Activated gamma-delta T cell (primary cell): ENCODE results near the gene PRPH.
"Not testable (repeated sequence)": the region's sequence is repeated elsewhere in the genome, so short reads cannot be mapped to it uniquely, and the experiment has no call there.

Source experiments
- DNase-seq: peaks from one replicate; lab custom pipeline; 2025; lab: John Stamatoyannopoulos, UW

PRPH gene

DNA sequence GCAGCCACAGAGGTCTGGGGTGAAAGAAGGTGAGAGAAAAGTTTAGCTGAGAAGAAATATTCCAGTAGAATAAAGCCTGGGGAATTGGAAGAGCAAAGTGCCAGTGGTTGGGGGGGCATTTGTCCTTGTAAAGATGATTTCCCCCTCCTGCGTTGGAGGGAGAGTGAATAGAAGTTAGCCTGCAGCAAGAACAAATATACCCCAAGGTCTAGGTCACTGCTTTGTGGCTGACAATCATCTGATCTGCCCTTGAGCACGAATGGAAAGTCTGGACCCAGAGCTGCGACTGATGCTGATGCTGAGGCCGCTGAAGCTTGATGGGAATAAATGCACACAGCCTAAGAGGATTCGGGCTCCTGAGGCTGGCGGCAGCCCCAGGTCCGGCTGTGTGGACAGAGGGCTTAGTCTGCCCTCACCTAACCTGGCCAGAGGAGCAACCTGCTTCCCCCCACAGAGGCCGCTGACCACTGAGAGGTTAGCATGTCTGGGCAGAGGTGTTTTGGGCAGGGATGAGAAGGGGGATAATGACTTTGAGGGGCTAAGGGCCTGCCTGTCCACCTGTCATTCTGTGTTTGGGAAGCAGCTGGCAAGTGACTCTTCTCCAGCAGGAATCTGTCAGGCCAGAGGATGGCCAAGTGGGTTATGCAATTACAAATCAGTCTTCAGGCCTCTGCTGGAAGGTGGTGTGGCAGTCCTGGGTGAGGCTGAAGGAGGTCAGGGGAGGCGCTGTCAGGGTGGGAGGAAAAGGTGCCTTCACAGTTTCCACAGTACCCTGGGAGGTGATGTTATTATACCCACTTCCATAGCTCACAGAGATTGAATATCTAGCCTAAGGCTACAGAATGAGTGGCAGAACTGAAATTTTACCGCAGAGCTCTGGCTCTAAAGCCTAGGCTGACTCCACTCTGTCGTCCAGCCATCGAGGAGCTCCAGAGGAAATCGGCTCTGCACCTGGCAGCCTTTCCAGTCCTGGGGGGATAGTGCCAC is 18.4 kb upstream of the PRPH start:
- DNase-seq: no peak

DNA sequence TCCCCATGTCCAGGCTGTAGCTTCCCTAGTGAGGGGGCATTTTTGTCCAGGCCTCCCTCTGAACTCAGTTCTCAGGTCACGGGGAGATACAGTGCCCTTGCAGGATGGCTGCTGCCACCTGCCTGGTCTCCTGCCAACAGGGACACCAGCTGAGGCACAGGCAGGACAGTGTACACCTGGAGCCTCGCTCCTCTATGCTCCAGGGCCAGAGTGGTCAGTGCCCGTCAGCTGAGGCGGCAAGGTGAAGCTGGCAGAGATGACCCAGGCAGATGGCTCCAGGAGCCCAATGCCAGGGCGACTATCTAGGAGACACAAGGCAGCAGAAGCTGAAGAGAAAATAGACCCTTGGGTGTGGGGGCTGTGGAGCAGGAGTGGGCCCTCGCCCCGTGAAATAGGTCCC is 17.5 kb upstream of the PRPH start:
- no peak for DNase-seq

DNA sequence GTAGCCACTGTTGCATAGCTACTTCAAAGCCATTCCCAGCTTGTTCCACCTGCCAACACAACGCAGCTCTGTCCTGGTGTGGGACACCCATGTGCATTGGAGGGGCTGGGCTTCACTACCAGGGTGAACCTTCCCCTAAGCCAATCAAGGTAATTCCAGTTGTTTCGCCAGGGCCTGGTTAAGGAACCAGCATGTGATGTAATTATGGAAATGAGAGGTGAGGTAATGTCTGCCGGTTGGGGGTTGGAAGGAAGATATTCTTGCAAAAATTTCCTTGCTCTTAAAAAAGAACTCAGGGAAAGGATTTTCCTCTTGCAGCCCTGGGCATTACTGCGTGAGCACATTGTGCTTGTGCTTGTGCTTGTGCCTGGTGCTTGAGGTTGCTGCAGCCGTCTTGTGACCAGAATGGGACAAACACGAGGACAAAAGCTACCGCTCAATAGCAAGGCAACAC is 15.2 kb upstream of the PRPH start:
- no peak for DNase-seq

DNA sequence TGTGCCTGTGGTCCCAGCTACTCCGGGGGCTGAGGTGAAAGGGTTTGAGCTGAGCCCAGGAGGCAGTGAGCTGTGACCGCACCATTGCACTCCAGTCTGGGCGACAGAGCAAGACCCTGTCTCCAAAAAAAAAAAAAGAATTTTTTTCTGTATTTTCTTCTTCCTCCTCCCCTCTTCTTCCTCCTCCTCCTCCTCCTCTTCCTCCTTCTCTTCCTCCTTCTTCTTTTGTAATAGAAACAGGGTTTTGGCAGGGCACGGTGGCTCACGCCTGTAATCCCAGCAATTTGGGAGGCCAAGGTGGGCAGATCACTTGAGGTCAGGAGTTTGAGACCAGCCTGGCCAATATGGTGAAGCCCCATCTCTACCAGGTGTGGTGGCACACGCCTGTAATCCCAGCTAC is 14.4 kb upstream of the PRPH start:
- DNase-seq: not testable (repeated sequence)

DNA sequence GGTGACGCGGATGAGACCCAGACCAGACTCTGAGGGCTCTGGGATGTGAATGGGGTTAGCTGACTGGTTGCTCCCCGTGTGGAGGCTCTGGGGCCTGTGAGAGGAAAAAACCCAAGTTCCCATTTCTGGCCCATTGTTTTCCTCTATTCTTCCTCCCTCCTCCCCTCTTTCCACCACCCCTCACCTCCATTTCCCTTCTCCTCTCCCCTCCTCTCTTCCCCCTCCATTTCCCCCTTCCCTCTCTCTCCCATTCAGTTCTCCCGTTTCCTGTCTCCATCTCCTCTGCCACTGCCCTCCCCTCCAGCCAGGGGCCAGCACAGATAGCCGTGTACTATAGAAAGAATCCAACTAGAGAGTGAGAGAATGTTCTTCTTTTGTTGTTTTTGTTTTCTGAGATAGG is 12.6 kb upstream of the PRPH start:
- no peak for DNase-seq

DNA sequence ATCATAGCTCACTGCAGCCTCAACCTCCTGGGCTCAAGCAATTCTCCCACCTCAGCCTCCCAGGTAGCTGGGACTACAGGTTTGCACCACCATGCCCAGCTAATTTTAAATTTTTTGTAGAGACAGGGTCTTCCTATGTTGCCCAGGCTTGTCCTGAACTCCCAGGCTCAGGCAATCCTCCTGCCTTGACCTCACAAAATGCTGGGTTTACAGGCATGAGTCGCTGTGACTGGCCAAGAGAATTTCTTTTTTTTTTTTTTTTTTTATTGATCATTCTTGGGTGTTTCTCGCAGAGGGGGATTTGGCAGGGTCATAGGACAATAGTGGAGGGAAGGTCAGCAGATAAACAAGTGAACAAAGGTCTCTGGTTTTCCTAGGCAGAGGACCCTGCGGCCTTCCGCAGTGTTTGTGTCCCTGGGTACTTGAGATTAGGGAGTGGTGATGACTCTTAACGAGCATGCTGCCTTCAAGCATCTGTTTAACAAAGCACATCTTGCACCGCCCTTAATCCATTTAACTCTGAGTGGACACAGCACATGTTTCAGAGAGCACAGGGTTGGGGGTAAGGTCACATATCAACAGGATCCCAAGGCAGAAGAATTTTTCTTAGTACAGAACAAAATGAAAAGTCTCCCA is 12.1 kb upstream of the PRPH start:
- DNase-seq: not testable (repeated sequence)

DNA sequence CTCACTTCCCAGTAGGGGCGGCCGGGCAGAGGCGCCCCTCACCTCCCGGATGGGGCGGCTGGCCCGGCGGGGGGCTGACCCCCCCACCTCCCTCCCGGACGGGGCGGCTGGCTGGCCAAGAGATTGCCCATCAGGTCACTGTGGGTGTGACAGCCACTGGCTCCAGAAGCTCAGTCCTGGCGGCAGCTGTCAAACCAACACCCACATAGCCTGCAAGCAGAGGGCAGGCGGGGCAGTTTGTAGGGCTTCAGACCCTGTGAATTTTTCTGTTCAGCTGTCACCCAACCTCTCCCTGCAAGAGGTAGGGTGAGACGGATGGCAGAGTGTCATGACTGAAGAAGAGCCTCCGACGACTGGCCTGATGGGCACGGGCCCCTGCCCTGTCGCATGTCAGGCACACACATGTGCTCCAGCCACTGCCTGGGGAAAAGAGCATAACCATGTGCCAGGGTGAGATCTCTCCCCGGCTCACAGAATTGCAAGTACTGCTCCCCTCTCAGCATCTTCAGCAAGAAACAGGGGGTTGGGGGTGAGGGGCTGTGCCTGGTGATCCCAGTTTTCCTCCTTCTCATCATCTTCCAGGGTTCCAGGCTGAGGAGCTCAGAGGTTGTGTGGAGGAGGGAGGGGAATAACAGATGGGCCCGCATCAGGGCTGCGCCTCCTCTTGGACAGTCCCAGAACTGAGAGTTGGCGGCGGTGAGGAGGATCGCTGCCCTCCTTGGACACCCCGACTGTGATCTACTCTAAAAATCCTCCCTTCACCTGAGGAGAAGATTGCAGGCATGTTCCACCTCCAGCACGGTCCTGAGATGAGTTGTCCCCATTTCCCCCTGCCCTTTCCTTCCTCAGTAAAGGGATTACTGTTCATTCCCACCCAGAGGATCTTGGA is 11.2 kb upstream of the PRPH start:
- no peak for DNase-seq

DNA sequence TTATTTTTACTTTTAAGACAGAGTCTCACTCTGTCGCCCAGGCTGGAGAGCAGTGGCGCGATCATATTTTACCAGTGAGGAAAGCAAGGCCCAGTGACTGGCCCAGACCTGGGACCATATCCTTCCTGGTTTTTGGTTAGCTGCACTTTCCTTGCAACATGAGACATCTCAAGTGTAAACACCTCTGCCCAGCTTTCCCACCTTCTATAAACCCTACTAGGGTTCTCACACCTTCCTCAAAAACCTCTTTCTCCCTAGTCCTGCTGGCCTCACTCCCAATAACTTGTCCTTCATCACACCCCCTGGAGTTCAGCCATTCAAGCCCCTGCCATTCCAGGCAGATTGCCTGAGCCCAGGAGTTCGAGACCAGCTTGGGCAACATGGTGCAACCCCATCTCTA is 10.3 kb upstream of the PRPH start:
- DNase-seq: no peak

DNA sequence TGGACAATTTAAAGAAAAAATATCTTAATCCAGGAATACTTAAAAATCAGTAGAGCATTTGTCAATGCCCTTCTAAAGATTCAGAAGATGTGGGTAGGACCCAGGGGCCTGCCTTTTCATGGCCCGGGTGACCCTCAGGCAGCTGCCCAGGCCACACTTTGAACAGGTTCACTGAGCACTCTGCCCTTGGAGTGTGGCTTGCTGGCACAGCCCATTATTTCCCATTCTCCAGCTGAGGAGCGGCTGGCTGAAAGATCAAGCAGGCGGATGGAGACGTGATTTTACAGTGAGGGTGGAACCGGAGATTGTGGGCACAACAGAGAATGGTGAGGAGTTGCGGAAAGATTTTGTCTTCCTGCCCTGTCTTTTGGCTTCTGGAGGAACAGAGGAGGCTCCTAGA is 7.1 kb upstream of the PRPH start:
- DNase-seq: no peak

DNA sequence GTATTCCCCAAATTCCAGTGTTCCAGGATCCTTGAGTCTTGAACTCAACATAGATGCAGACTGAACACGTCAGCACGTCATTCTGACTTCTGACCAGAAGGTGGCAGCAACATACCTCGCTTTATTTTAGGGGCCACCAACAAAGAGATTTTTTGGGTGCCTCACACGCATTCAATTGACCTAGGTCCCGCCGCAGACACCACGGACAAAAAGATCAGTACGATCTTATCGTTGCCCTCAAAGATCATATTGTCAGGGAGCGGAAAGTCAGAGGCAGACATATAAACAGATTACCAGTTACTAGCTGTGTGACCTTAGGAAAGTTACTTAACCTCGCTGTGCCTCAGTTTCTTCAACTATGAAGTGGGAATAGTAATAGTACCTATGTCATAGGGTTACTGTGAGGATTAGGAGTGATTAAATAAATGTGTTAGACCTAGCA is 6.5 kb upstream of the PRPH start:
- no peak for DNase-seq

DNA sequence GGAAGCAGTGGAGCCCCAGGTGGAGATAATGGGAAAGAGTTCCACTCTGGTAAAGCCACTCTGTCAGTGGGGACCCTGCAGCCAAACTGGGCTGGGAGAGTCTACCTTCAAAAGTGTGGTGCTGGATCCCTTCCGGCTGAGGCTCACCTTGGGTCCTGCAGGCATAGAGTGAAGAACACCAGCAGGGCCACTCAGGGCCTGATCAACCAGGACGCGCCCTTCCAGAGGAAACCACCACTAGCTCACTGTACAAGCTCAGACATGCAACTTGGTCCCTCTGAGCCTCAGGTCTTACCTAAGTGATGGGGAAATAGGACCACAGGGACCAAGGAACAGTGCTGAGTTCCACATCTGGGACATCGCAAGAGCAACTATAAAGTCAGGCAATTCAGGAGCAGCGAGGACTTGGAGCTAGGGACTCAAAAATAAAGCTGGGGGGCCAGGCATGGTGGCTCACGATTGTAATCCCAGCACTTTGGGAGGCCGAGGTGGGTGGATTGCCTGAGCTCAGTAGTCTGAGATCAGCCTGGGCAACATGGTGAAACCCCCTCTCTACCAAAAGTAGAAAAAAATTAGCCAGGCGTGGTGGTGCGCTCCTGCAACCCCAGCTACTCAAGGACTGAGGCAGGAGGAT is 5.9 kb upstream of the PRPH start:
- DNase-seq: no peak

DNA sequence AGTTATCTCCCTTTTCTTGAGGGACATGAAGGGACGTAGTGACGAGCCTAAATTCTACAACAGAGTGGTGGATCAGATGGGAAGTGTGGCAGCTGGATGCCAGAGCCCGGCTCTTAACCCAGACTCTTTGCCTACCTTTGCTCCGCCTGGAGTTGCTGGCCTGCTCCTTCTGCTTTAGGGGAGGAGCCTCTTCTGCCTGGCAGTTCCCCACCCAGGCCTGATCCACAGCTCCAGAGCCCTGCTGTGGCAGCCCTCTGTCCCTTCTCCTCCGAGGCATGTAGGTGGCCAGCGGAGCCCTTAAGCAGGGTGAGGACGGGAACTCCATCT is 2.3 kb upstream of the PRPH start:
- no peak for DNase-seq

DNA sequence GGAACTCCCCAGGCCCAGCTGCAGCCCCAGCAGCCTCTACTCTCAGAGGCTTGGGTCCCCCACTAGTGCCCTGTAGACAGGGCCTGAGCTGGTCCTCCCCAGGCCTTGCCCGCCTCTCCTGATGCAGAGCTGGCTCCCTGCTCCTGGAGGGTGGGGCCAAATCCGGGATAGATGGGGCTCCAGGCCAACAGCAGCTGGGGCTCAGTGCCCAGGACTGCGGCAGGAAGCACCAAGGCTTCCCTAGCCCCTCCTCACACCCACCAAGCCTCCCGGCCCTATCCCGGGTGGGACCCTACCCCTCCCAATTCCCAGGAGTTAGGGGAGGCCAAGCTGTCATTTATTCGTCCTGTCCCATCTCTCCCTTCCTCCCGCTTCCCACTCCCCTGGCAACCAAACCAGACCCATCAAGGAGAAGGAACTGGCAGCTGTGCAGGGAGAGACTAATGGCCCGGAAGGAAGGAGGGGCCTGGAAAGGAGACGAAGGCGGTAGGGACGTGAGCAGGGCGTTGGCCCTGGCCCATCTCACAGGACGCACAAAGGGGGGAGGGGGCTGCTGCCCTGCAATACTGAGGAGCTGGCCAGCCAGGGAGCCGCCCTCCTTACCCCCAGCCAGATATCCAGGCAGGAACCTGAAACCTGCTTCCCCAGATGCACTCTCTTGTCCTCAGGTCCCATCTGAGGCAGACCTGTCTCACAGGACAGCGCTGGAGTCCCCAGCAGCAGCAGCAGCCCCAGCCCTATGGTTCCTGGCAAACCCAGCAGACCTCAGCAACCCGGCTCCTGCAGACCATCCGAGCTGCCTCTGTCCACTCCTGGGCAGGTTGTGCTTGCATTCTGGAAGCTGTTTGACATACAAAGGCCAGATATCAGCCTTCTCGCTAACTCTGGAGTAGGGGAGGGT is 1.6 kb upstream of the PRPH start:
- no peak for DNase-seq

DNA sequence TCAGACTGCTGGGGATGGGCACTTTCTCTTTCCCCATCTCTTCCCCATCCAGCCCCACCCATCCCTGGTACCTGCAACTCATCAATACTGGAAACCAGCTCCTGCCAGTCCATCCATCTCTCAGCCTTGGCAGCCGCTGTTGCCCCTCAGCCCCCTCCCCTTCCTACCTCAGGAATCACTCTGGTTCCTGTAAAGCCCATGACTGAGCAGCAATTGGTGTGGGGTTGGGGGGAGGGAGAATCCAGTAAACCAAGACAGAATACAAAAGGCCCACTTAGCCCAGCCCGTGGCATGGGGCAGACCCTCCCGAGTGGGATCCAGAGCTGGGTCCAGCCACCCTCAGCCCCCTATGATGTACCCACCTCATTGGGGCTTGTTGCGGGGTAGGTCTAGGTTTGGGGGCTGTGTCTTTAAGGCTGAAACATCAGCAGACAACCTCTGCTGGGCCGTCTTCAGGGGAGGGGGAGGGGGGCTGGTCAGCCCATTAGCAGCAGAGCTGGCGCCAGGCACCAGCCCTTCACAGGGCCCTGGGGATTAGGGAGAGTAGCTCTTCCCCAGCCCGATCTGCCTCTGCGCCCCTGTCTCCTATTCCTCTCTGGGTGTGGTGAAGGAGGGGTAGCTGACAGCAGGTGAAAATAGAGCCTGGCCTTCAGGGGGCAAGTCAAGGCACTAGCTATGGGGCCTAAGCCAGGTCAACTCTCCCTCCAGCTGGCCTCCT is 702 bp upstream of the PRPH start:
- DNase-seq: no peak

DNA sequence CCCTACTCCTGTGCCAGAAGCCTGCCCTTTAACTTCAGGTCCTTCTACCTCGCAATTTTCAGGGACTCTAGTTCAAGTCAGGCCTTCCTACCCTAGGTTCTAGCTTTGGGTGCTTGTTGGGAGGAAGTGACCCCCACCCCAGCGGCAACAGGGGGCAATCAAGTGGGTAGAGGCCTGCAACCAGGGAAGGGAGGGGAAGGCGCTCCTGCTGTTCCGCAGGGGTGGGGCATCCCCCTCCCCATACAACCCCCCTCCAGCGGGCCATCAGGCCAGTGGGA is 204 bp upstream of the PRPH start:
- DNase-seq: no peak

DNA sequence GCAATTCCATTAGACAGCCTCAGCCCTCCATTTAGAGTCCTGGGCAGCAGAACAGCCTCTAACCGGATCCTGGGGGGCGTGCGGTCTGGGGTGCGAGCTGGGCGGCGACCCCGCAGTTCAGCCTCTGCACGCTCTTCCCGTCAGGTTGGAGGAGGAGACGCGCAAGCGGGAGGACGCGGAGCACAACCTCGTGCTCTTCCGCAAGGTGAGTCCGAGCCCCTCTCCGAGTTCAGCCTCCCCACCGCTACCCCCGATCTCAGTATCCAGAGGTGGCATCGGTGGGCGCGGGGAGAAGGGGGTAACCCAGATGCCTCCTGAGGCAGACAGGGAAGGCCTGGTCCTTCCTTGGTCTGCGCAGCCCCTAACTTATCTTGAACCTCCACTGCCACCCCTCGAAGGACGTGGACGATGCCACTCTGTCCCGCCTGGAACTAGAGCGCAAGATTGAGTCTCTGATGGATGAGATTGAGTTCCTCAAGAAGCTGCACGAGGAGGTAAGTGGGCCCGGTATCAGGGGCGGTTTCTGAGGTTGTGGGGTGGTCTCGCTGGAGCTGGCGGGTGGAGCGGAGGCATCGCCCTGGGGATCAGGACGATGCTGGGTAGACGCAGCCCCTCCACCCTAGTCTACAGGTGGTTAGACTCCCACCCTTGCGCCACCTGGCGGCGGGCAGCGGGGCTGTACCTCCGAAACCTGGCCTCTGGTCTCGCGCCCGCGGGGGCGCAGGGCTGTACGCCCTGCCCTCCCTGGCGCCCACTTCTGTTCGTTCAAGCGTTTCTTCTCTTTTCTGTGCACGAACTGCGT is 1.3 kb downstream of the PRPH start:
- DNase-seq: peak; percentile 27

DNA sequence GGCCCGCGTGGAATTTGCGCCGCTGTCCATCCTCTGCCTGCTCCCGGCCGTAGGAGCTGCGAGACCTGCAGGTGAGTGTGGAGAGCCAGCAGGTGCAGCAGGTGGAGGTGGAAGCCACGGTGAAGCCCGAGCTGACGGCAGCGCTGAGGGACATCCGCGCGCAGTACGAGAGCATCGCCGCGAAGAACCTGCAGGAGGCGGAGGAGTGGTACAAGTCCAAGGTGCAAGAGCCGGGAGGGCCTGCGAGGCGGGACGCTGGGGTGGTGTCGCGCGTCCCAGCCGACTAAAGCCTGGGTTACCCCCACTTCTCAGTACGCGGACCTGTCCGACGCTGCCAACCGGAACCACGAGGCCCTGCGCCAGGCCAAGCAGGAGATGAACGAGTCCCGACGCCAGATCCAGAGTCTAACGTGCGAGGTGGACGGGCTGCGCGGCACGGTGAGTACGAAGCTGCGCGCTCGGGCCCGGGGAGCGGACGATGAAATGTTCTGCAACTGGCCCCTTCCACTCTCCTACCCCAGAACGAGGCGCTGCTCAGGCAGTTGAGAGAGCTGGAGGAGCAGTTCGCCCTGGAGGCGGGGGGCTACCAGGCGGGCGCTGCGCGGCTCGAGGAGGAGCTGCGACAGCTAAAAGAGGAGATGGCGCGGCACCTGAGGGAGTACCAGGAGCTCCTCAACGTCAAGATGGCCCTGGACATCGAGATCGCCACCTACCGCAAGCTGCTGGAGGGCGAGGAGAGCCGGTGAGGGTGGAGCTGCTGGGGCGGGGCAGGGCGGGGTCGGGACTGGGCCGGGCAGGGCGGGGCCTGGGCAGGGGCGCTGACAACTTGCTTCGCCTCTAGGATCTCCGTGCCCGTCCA is 2.1 kb downstream of the PRPH start:
- no peak for DNase-seq

DNA sequence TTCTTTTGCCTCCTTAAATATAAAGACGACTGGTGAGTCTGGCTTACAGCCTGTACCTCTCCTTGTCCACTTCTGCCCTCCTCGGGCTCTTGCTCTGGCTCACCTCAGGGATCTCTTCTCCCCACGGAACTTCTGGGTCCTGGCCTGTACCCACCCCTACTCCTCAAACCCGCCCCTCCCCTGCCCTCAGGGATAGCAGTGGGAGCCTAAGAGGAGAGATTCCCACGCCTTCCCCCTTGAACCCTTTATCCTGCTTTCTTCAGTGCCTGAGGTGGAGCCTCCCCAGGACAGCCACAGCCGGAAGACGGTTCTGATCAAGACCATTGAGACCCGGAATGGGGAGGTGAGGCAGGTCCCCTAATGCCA is 2.7 kb downstream of the PRPH start:
- no peak for DNase-seq

DNA sequence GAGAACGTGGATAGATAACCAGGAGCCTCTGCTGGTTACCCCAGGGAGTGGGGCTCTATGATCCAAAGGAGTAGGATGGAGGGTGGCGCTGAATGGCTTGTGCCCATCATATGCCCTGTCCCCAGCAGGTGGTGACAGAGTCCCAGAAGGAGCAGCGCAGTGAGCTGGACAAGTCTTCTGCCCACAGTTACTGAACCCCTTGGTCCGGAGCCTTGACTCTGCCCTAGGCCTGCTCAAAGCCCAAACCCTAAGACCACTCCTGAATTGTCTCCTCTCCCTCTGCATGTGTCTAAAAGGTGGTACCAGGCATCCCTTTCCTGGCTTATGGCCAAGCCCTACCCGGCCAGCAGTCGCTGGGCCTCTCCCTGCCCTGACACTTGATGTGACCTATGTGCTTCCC is 3.2 kb downstream of the PRPH start:
- DNase-seq: no peak
